ENCODE measurements around the gene P2RX5.
"Not testable (repeated sequence)": the region's sequence is repeated elsewhere in the genome, so short reads cannot be mapped to it uniquely, and the experiment has no call there.

Gene P2RX5

GRCh38 chr17:3712811-3713463 is 17.0 kb upstream of the P2RX5 start:
- peak in 1 of 2 donors; percentile 27 for DNase-seq (ENCODE audit: low read depth in 2 of 2)

GRCh38 chr17:3710951-3711383 is 15.0 kb upstream of the P2RX5 start:
- DNase-seq (ENCODE audit: low read depth in 2 of 2), result peak; percentile 61 to 73

- DNase-seq (ENCODE audit: low read depth in 2 of 2), result no peak
Measured at GRCh38 chr17:3708366-3708765, 12.4 kb upstream of the P2RX5 start.

- not testable (repeated sequence) for DNase-seq (ENCODE audit: low read depth in 2 of 2)
Measured at GRCh38 chr17:3705718-3705984, 9.7 kb upstream of the P2RX5 start.

GRCh38 chr17:3704931-3705717 is 9.2 kb upstream of the P2RX5 start:
- no peak for DNase-seq (ENCODE audit: low read depth in 2 of 2)

- not testable (repeated sequence) for DNase-seq (ENCODE audit: low read depth in 2 of 2)
Measured at GRCh38 chr17:3702041-3702539, 6.1 kb upstream of the P2RX5 start.

- no peak for DNase-seq (ENCODE audit: low read depth in 2 of 2)
Measured at GRCh38 chr17:3699951-3700350, 4.0 kb upstream of the P2RX5 start.

- no peak for DNase-seq (ENCODE audit: low read depth in 2 of 2)
Measured at GRCh38 chr17:3698139-3698538, 2.2 kb upstream of the P2RX5 start.

GRCh38 chr17:3697103-3697476 is 1.1 kb upstream of the P2RX5 start:
- DNase-seq (ENCODE audit: low read depth in 2 of 2), result no peak

GRCh38 chr17:3695129-3695722 is 729 bp downstream of the P2RX5 start:
- no peak for DNase-seq (ENCODE audit: low read depth in 2 of 2)

- peak in 1 of 2 donors; percentile 30 for DNase-seq (ENCODE audit: low read depth in 2 of 2)
Measured at GRCh38 chr17:3693829-3694231, 2.1 kb downstream of the P2RX5 start.

GRCh38 chr17:3693141-3693540 is 2.8 kb downstream of the P2RX5 start:
- no peak for DNase-seq (ENCODE audit: low read depth in 2 of 2)

GRCh38 chr17:3692346-3692745 is 3.6 kb downstream of the P2RX5 start:
- DNase-seq (ENCODE audit: low read depth in 2 of 2), result no peak

GRCh38 chr17:3691617-3692067 is 4.3 kb downstream of the P2RX5 start:
- DNase-seq (ENCODE audit: low read depth in 2 of 2), result no peak

- DNase-seq (ENCODE audit: low read depth in 2 of 2), result no peak
Measured at GRCh38 chr17:3690094-3690715, 5.8 kb downstream of the P2RX5 start.

- no peak for DNase-seq (ENCODE audit: low read depth in 2 of 2)
Measured at GRCh38 chr17:3689262-3690093, 6.5 kb downstream of the P2RX5 start.

GRCh38 chr17:3688852-3689261 is 7.1 kb downstream of the P2RX5 start:
- no peak for DNase-seq (ENCODE audit: low read depth in 2 of 2)

GRCh38 chr17:3688027-3688553 is 7.9 kb downstream of the P2RX5 start:
- no peak for DNase-seq (ENCODE audit: low read depth in 2 of 2)

- no peak for DNase-seq (ENCODE audit: low read depth in 2 of 2)
Measured at GRCh38 chr17:3685174-3685573, 10.8 kb downstream of the P2RX5 start.

- peak; percentile 34 to 36 for DNase-seq (ENCODE audit: low read depth in 2 of 2)
Measured at GRCh38 chr17:3683054-3683511, 12.9 kb downstream of the P2RX5 start.

- no peak for DNase-seq (ENCODE audit: low read depth in 2 of 2)
Measured at GRCh38 chr17:3682033-3682432, 13.9 kb downstream of the P2RX5 start.

Data from stimulated activated CD4-positive, alpha-beta T cell treated with anti-CD3 and anti-CD28 coated beads, Interleukin-15, amount 100 ng/mL, for 48 hours (primary cell).